SK-N-SH (cell line): ENCODE measurements around the gene PARD3.

ENCODE experiments used
- FOSL2 ChIP-seq: IDR thresholded peaks from 2 replicates; pipeline ENCODE4 v1.4.0; 2012; ENCODE audit warnings: low read depth, mild to moderate bottlenecking, moderate library complexity, borderline replicate concordance
- FOXJ3 ChIP-seq: sonication (generic); formaldehyde crosslinking; IDR thresholded peaks from 2 replicates; pipeline ENCODE4 v1.5.1; 2020; ENCODE audit warnings: mild to moderate bottlenecking, missing genetic modification reagents
- GABPA ChIP-seq: IDR thresholded peaks from 2 replicates; pipeline ENCODE4 v1.4.0; 2012; ENCODE audit warnings: low read depth, mild to moderate bottlenecking
- GATA2 ChIP-seq: sonication (generic); formaldehyde crosslinking; IDR thresholded peaks from 2 replicates; pipeline ENCODE4 v1.5.0; 2020; ENCODE audit warnings: mild to moderate bottlenecking, missing genetic modification reagents
- MXI1 ChIP-seq: IDR thresholded peaks from 2 replicates; pipeline ENCODE4 v1.6.1; 2012; ENCODE audit warnings: mild to moderate bottlenecking, low read depth, low read length, improper control_type of control experiment
- NRF1 ChIP-seq: IDR thresholded peaks from 2 replicates; pipeline ENCODE4 v1.6.1; 2012; ENCODE audit warnings: low read depth, mild to moderate bottlenecking, low read length
- POLR2AphosphoS5 ChIP-seq: IDR thresholded peaks from 2 replicates; pipeline ENCODE4 v1.6.1; 2012; ENCODE audit warnings: low read depth, low read length
- SIN3A ChIP-seq: IDR thresholded peaks from 2 replicates; pipeline ENCODE4 v1.6.1; 2012; ENCODE audit warnings: low read depth, mild to moderate bottlenecking, low read length, moderate library complexity, borderline replicate concordance
- SMC3 ChIP-seq: IDR thresholded peaks from 2 replicates; pipeline ENCODE4 v1.6.1; 2012; ENCODE audit warnings: low read depth, low read length, improper control_type of control experiment
- TAF1 ChIP-seq: IDR thresholded peaks from 2 replicates; pipeline ENCODE4 v1.6.1; 2012; ENCODE audit warnings: low read depth, mild to moderate bottlenecking, low read length, moderate library complexity, borderline replicate concordance
- TF ChIP-seq, protein P1 (sequence below): fragments of 200-600 bp; sonication (generic); IDR thresholded peaks from 2 replicates; pipeline ENCODE4 v1.6.1; 2017; ENCODE audit warnings: antibody characterized with exemption, mild to moderate bottlenecking, moderate library complexity
- TF ChIP-seq, protein P2 (sequence below): IDR thresholded peaks from 2 replicates; pipeline ENCODE4; 2012
- TF ChIP-seq, protein P3 (sequence below): IDR thresholded peaks from 2 replicates; pipeline ENCODE4 v1.4.0; 2012; ENCODE audit warnings: low read depth
- TF ChIP-seq, protein P4 (sequence below): IDR thresholded peaks from 2 replicates; pipeline ENCODE4 v1.6.1; 2012; ENCODE audit warnings: mild to moderate bottlenecking, low read depth, low read length, moderate library complexity

DNA sequence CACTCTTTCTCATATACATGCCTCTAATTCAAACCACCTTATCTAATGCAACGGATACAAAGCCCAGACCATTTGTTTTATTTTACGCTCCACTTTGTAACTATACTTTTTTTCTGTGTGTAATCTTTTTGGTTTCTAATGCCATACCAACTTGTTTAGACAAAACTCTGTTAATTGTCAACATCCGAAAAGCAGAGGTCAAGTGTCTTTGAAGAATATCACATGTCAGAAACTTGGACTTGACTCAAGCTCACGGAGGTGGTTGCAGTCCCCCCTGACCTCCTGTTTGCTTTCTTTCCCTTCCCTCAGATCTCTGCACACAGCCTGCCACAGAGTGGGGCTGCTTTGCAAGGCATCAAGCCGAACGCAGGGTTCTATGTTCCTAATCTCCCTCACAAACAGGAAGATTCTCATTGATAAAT, 698.9 kb downstream of the PARD3 start:
- TF ChIP-seq TAF1 = no peak
- TF ChIP-seq, protein P1, sequence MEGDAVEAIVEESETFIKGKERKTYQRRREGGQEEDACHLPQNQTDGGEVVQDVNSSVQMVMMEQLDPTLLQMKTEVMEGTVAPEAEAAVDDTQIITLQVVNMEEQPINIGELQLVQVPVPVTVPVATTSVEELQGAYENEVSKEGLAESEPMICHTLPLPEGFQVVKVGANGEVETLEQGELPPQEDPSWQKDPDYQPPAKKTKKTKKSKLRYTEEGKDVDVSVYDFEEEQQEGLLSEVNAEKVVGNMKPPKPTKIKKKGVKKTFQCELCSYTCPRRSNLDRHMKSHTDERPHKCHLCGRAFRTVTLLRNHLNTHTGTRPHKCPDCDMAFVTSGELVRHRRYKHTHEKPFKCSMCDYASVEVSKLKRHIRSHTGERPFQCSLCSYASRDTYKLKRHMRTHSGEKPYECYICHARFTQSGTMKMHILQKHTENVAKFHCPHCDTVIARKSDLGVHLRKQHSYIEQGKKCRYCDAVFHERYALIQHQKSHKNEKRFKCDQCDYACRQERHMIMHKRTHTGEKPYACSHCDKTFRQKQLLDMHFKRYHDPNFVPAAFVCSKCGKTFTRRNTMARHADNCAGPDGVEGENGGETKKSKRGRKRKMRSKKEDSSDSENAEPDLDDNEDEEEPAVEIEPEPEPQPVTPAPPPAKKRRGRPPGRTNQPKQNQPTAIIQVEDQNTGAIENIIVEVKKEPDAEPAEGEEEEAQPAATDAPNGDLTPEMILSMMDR = no peak
- TF ChIP-seq SMC3 = peak; percentile 25; the same call in 1 of the 2 replicates
- TF ChIP-seq, protein P2, sequence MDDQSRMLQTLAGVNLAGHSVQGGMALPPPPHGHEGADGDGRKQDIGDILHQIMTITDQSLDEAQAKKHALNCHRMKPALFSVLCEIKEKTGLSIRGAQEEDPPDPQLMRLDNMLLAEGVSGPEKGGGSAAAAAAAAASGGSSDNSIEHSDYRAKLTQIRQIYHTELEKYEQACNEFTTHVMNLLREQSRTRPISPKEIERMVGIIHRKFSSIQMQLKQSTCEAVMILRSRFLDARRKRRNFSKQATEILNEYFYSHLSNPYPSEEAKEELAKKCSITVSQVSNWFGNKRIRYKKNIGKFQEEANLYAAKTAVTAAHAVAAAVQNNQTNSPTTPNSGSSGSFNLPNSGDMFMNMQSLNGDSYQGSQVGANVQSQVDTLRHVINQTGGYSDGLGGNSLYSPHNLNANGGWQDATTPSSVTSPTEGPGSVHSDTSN = no peak
- no peak for TF ChIP-seq MXI1
- no peak for TF ChIP-seq GABPA
- TF ChIP-seq NRF1 = no peak
- TF ChIP-seq, protein P3, sequence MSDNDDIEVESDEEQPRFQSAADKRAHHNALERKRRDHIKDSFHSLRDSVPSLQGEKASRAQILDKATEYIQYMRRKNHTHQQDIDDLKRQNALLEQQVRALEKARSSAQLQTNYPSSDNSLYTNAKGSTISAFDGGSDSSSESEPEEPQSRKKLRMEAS = no peak
- TF ChIP-seq, protein P4, sequence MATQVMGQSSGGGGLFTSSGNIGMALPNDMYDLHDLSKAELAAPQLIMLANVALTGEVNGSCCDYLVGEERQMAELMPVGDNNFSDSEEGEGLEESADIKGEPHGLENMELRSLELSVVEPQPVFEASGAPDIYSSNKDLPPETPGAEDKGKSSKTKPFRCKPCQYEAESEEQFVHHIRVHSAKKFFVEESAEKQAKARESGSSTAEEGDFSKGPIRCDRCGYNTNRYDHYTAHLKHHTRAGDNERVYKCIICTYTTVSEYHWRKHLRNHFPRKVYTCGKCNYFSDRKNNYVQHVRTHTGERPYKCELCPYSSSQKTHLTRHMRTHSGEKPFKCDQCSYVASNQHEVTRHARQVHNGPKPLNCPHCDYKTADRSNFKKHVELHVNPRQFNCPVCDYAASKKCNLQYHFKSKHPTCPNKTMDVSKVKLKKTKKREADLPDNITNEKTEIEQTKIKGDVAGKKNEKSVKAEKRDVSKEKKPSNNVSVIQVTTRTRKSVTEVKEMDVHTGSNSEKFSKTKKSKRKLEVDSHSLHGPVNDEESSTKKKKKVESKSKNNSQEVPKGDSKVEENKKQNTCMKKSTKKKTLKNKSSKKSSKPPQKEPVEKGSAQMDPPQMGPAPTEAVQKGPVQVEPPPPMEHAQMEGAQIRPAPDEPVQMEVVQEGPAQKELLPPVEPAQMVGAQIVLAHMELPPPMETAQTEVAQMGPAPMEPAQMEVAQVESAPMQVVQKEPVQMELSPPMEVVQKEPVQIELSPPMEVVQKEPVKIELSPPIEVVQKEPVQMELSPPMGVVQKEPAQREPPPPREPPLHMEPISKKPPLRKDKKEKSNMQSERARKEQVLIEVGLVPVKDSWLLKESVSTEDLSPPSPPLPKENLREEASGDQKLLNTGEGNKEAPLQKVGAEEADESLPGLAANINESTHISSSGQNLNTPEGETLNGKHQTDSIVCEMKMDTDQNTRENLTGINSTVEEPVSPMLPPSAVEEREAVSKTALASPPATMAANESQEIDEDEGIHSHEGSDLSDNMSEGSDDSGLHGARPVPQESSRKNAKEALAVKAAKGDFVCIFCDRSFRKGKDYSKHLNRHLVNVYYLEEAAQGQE = no peak
- no peak for TF ChIP-seq FOXJ3 (CRISPR knock-in tag)
- no peak for TF ChIP-seq POLR2AphosphoS5
- no peak for TF ChIP-seq GATA2 (CRISPR knock-in tag)
- no peak for TF ChIP-seq SIN3A
- TF ChIP-seq FOSL2 = no peak
